GM19467 (cell line): ENCODE data around the gene A3GALT2.

ENCODE experiments used
- ATAC-seq: cut with Tn5 transposase; IDR thresholded peaks from one replicate; pipeline ENCODE4 v1.9.1; 2021; ENCODE audit warnings: mild to moderate bottlenecking, moderate library complexity; ENCODE audit not compliant: unreplicated experiment

A3GALT2 gene

GRCh38 chr1:33332881-33333280 is 12.0 kb upstream of the A3GALT2 start:
- no peak for ATAC-seq

- ATAC-seq: no peak
These were observed 11.5 kb upstream of the A3GALT2 start for GRCh38 chr1:33332357-33332789.

GRCh38 chr1:33331444-33332356 is 10.8 kb upstream of the A3GALT2 start:
- ATAC-seq: no peak

GRCh38 chr1:33330906-33331305 is 10.0 kb upstream of the A3GALT2 start:
- ATAC-seq: no peak

GRCh38 chr1:33330361-33330890 is 9.5 kb upstream of the A3GALT2 start:
- ATAC-seq: no peak

- no peak for ATAC-seq
These were observed 8.9 kb upstream of the A3GALT2 start for GRCh38 chr1:33329600-33330305.

- no peak for ATAC-seq
These were observed 7.9 kb upstream of the A3GALT2 start for GRCh38 chr1:33328817-33329216.

- ATAC-seq: no peak
These were observed 6.9 kb upstream of the A3GALT2 start for GRCh38 chr1:33327587-33328325.

- ATAC-seq: no peak
These were observed 5.9 kb upstream of the A3GALT2 start for GRCh38 chr1:33326785-33327184.

- no peak for ATAC-seq
These were observed 4.0 kb upstream of the A3GALT2 start for GRCh38 chr1:33324677-33325575.

- ATAC-seq: no peak
These were observed 3.0 kb upstream of the A3GALT2 start for GRCh38 chr1:33323663-33324477.

GRCh38 chr1:33322870-33323585 is 2.1 kb upstream of the A3GALT2 start:
- no peak for ATAC-seq

- ATAC-seq: no peak
These were observed 1.2 kb upstream of the A3GALT2 start for GRCh38 chr1:33322109-33322508.

GRCh38 chr1:33321178-33321577 is 280 bp upstream of the A3GALT2 start:
- ATAC-seq: no peak

GRCh38 chr1:33319949-33320618 is 814 bp downstream of the A3GALT2 start:
- ATAC-seq: no peak

- no peak for ATAC-seq
These were observed 1.5 kb downstream of the A3GALT2 start for GRCh38 chr1:33319186-33319948.

- ATAC-seq: no peak
These were observed 3.0 kb downstream of the A3GALT2 start for GRCh38 chr1:33317946-33318345.
